OCI-LY7 (cell line): Measurements from ENCODE around the gene SYT13. TPM values are rescaled to one million over a fixed set of nuclear protein-coding genes. Genes with fewer than 3 reads are reported as not detected.

Source experiments
- BruUV-seq: library from RNA; stranded (reverse); fragments of 400-500 nt; replicated peaks from 2 replicates; lab custom pipeline; 2021; lab: Mats Ljungman, UMichigan
- CTCF ChIA-PET: fragments of 300-600 bp; sonication (Branson Sonifier 250); formaldehyde crosslinking; loops from one replicate; lab custom pipeline; 2022; ENCODE audit warnings: antibody characterized with exemption; ENCODE audit not compliant: unreplicated experiment; lab: Charles Lee
- POLR2A ChIA-PET: fragments of 300-600 bp; sonication (Branson Sonifier 250); formaldehyde crosslinking; loops from one replicate; lab custom pipeline; 2022; ENCODE audit warnings: antibody characterized with exemption; lab: Charles Lee
- DNase-seq: peaks from one replicate; pipeline ENCODE4 v3.0.0-alpha.2; 2015; ENCODE audit warnings: low spot score
- H2AFZ ChIP-seq: fragments of 200-600 bp; sonication (generic), shearing (Covaris generic); 2 replicates; pipeline ENCODE4 v1.6.1; 2014; ENCODE audit warnings: mild to moderate bottlenecking, antibody characterized with exemption, low read length, moderate library complexity
- H3K27ac ChIP-seq: fragments of 200-600 bp; sonication (generic); 2 replicates; pipeline ENCODE4 v1.5.1; 2014; ENCODE audit warnings: mixed run types, low read depth, mild to moderate bottlenecking, moderate library complexity, low read length, inconsistent platforms; ENCODE audit not compliant: poor library complexity, severe bottlenecking
- H3K36me3 ChIP-seq: fragments of 200-600 bp; sonication (generic); 2 replicates; pipeline ENCODE4 v1.6.1; 2014; ENCODE audit warnings: mild to moderate bottlenecking, antibody characterized with exemption, low read length, moderate library complexity, mixed read lengths; ENCODE audit not compliant: insufficient read depth
- H3K4me1 ChIP-seq: fragments of 200-600 bp; sonication (generic); 2 replicates; pipeline ENCODE4 v1.5.1; 2014; ENCODE audit warnings: mild to moderate bottlenecking, low read length; ENCODE audit not compliant: insufficient read depth, poor library complexity, severe bottlenecking
- H3K4me2 ChIP-seq: fragments of 200-600 bp; sonication (generic); 2 replicates; pipeline ENCODE4 v1.6.1; 2014; ENCODE audit warnings: mild to moderate bottlenecking, low read length
- H3K4me3 ChIP-seq: fragments of 200-600 bp; sonication (generic); 2 replicates; pipeline ENCODE4 v1.5.1; 2014; ENCODE audit warnings: mild to moderate bottlenecking, low read depth, low read length; ENCODE audit not compliant: poor library complexity, severe bottlenecking
- H3K79me2 ChIP-seq: fragments of 200-600 bp; sonication (generic); 2 replicates; pipeline ENCODE4 v1.6.1; 2016; ENCODE audit warnings: low read depth, mild to moderate bottlenecking, low read length, moderate library complexity, mixed read lengths; ENCODE audit not compliant: insufficient read depth
- H3K9me2 ChIP-seq: fragments of 200-600 bp; sonication (generic); 2 replicates; pipeline ENCODE4 v1.6.1; 2016; ENCODE audit warnings: mild to moderate bottlenecking, low read length, mixed read lengths; ENCODE audit not compliant: insufficient read depth
- H3K9me3 ChIP-seq: fragments of 200-600 bp; sonication (generic); 2 replicates; pipeline ENCODE4 v1.6.1; 2014; ENCODE audit warnings: mild to moderate bottlenecking, mixed run types, low read length, mixed read lengths
- H4K20me1 ChIP-seq: fragments of 200-600 bp; sonication (generic); 2 replicates; pipeline ENCODE4 v1.6.1; 2014; ENCODE audit warnings: mild to moderate bottlenecking, antibody characterized with exemption, low read length, moderate library complexity, mixed read lengths; ENCODE audit not compliant: insufficient read depth
- CTCF ChIP-seq: fragments of 200-600 bp; sonication (generic); conservative IDR thresholded peaks from 2 replicates; pipeline ENCODE4 v1.5.1; 2014; ENCODE audit warnings: mild to moderate bottlenecking, antibody characterized with exemption, low read length, moderate library complexity, mixed read lengths
- EZH2phosphoT487 ChIP-seq: fragments of 200-600 bp; sonication (generic); IDR thresholded peaks from 2 replicates; pipeline ENCODE4 v1.6.1; 2018; ENCODE audit warnings: low read depth, borderline replicate concordance, mild to moderate bottlenecking, mixed run types, antibody characterized with exemption, low read length, moderate library complexity, mixed read lengths
- intact Hi-C: fragments of 100-400 bp; cut with micrococcal nuclease; formaldehyde crosslinking; loops from one replicate; pipeline ENCODE4 v1.10.0; 2022; ENCODE audit not compliant: unreplicated experiment
- total RNA-seq, 2 experiments: library from RNA; depleted of rRNA in 1 of 2; stranded (reverse); fragments of >200 nt in 1 of 2; shearing (Covaris generic) in 1 of 2; gene quantifications; 2 replicates each; pipeline ENCODE4 v1.2.3, GENCODE V29; 2014 to 2022

The SYT13 gene
- total RNA-seq, 2 experiments from 2014 or later: not detected

GRCh38 chr11:45316258-45316657 lies 30.1 kb upstream of the SYT13 start:
- no TSS peak for BruUV-seq
- Histone ChIP-seq H3K79me2 (no peaks in the 10 kb centered on the region), H3K9me3 (no peaks in the 10 kb centered on the region), H3K36me3 (no peaks in the 10 kb centered on the region), H2AFZ (no peak overlapping the region), H3K4me1 (no peaks in the 10 kb centered on the region), H3K4me3 (no peak overlapping the region), H3K9me2 (no peaks in the 10 kb centered on the region), H3K4me2 (no peak overlapping the region), H4K20me1 (no peaks in the 10 kb centered on the region), H3K27ac (no peak overlapping the region)
- intact Hi-C loops: no loop called here
- no peak for DNase-seq
- ChIA-PET POLR2A (no interaction called here), CTCF (no interaction called here)
- TF ChIP-seq CTCF (no peak), EZH2phosphoT487 (no peak)

GRCh38 chr11:45314900-45315299 lies 28.8 kb upstream of the SYT13 start:
- CTCF ChIA-PET: no interaction called here
- no peak for DNase-seq

More at GRCh38 chr11:45314900-45315299, 28.8 kb upstream of the SYT13 start:
- H3K79me2 ChIP-seq: no peaks in the 10 kb centered on the region
- TF ChIP-seq CTCF (no peak), EZH2phosphoT487 (no peak)
- no peak overlapping the region for H3K27ac ChIP-seq
- no peak overlapping the region for H3K4me2 ChIP-seq
- no TSS peak for BruUV-seq
- no peaks in the 10 kb centered on the region for H4K20me1 ChIP-seq
- no peak overlapping the region for H2AFZ ChIP-seq
- POLR2A ChIA-PET: no interaction called here
- intact Hi-C loops: no loop called here
- no peak overlapping the region for H3K4me3 ChIP-seq
- no peaks in the 10 kb centered on the region for H3K36me3 ChIP-seq
- no peaks in the 10 kb centered on the region for H3K4me1 ChIP-seq
- no peaks in the 10 kb centered on the region for H3K9me3 ChIP-seq
- no peaks in the 10 kb centered on the region for H3K9me2 ChIP-seq
